ENCODE measurements around the gene DNAH10.
"Not testable (repeated sequence)": the region's sequence is repeated elsewhere in the genome, so short reads cannot be mapped to it uniquely, and the experiment has no call there.

DNAH10 gene

GRCh38 chr12:123747309-123747708, 14.8 kb upstream of the DNAH10 start:
- no peak for DNase-seq

GRCh38 chr12:123748161-123748560, 13.9 kb upstream of the DNAH10 start:
- DNase-seq: no peak

GRCh38 chr12:123748661-123749060, 13.4 kb upstream of the DNAH10 start:
- no peak for DNase-seq

GRCh38 chr12:123749355-123749754, 12.7 kb upstream of the DNAH10 start:
- DNase-seq: no peak

GRCh38 chr12:123750159-123750656, 11.9 kb upstream of the DNAH10 start:
- DNase-seq: no peak

- no peak for DNase-seq
Observed at GRCh38 chr12:123752046-123752445, 10.1 kb upstream of the DNAH10 start.

- no peak for DNase-seq
Observed at GRCh38 chr12:123754041-123754772, 7.9 kb upstream of the DNAH10 start.

GRCh38 chr12:123757561-123757960, 4.5 kb upstream of the DNAH10 start:
- DNase-seq: no peak

- no peak for DNase-seq
Observed at GRCh38 chr12:123760267-123760938, 1.7 kb upstream of the DNAH10 start.

GRCh38 chr12:123762715-123763052, 583 bp downstream of the DNAH10 start:
- DNase-seq: no peak

- no peak for DNase-seq
Observed at GRCh38 chr12:123763093-123763492, 992 bp downstream of the DNAH10 start.

- DNase-seq: no peak
Observed at GRCh38 chr12:123764109-123764508, 2.0 kb downstream of the DNAH10 start.

- no peak for DNase-seq
Observed at GRCh38 chr12:123765504-123766035, 3.5 kb downstream of the DNAH10 start.

GRCh38 chr12:123767613-123768012, 5.5 kb downstream of the DNAH10 start:
- DNase-seq: no peak

GRCh38 chr12:123771261-123771660, 9.2 kb downstream of the DNAH10 start:
- no peak for DNase-seq

GRCh38 chr12:123772074-123772473, 10.0 kb downstream of the DNAH10 start:
- no peak for DNase-seq

- no peak for DNase-seq
Observed at GRCh38 chr12:123773375-123773774, 11.3 kb downstream of the DNAH10 start.

- no peak for DNase-seq
Observed at GRCh38 chr12:123779551-123779950, 17.4 kb downstream of the DNAH10 start.

GRCh38 chr12:123782997-123783792, 21.1 kb downstream of the DNAH10 start:
- no peak for DNase-seq

GRCh38 chr12:123787466-123787865, 25.4 kb downstream of the DNAH10 start:
- no peak for DNase-seq

GRCh38 chr12:123788541-123788940, 26.4 kb downstream of the DNAH10 start:
- no peak for DNase-seq

- DNase-seq: not testable (repeated sequence)
Observed at GRCh38 chr12:123789422-123789821, 27.3 kb downstream of the DNAH10 start.

GRCh38 chr12:123790905-123791467, 28.9 kb downstream of the DNAH10 start:
- no peak for DNase-seq

Data from COR-L47 (cell line).